Endothelial cell of hepatic sinusoid (primary cell): ENCODE measurements around the gene NOS3.

Experiments used
- in situ Hi-C: cut with HindIII; loops from 2 replicates; pipeline ENCODE4 v1.10.0; 2017; ENCODE audit warnings: low sequenced_read_pairs

NOS3 gene

DNA sequence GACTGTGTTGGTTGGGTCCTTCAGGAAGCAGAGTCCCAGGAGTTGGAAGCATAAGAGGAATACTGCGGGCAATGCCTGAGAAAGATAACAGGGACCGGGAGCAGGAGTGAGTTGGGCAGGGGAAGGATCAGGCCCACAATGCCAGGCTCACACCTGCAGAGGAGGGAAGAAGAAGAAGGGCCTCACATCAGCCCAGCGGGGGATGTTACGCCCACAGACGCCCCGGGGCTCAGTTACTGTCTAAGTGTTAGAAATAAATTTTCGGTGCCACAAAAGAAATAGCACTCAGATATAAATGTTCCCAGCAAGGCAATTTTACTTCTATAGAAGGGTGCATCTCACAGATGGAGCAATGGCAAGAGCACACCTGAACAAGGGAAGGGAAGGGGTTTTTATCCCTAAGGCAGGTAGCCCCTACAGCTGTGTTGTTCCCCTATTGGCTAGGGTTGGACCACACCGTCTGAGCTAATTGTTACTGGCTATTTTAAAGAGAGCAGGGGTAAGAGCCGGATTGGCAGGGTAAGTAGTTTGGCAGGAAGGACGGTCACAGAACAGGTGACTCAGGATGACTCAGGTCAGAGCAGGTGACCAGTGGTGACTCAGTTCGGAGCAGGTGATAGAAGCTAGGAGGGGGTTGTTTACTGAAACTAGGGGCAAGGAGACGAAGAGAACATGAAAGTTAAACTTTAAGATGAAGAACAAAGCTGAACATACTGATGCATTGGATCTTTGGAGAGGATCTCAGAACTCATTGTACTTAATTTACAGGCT is at the start of gene NOS3:
TSS of gene NOS3 (plus strand) at position 602 of the 771 bp plus-strand sequence. CDS start 2,787 bp downstream, outside the sequence.
- in situ Hi-C loops: no loop called here

DNA sequence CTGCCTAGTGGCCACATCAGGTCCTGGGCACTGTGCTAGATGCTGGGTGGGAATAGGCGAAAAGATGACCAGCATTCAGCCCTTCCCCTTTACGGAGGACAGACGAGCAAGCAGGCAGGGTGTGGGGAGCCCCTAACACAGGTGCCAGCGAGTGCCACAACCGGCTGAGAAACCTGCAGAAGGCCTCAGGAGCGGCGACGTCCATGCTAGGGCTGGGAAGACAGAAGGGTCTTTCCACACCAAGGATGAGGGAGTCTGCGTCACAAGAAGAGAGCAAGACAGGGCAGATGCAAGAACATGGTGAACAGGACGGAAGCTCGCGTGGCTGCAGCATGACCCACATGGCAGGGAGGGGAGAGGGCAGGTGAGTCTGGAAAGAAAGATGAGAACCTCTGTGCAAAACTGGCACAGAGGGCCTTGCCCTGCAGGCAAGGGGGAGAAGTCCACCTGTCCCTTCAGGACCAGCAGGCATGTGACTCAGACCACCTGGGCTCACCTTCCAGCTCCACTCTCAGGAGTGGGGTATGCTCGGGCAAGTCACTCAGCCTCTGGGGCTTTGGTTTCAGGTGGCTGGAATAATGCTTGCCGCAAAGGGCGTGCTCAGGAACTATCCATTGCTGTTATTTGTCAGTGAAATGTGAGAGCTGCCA is 49.3 kb upstream of the NOS3 start:
- in situ Hi-C loops: no loop called here

DNA sequence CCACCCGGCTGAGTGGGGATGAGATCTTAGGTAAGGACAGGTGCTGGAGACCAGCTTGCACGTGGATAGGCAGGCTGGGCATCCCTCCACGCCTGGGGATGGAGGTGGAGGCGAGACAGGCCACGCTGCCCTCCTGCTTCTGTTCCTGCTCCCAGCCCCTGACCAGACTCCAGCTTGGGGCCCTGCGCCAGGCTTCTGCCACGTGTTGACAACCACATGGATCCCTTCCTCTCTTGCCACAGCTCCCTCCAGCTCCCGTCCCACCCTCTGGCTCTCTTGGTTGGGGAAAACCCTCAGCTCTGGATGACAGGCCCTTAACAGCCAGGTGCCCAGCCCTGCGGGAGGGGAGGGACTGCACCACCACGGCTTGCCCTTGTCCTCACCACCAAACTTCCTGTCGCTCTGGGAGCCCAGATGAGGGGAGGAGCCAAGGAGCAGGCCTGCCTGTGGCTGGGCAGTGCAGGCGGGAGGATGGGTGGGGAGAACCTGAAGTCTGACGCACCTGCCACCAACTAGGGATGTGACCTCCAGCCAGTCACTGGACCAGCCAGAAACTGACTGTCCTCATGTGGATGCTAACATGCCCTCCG is 48.7 kb upstream of the NOS3 start:
- in situ Hi-C loops: no loop called here

DNA sequence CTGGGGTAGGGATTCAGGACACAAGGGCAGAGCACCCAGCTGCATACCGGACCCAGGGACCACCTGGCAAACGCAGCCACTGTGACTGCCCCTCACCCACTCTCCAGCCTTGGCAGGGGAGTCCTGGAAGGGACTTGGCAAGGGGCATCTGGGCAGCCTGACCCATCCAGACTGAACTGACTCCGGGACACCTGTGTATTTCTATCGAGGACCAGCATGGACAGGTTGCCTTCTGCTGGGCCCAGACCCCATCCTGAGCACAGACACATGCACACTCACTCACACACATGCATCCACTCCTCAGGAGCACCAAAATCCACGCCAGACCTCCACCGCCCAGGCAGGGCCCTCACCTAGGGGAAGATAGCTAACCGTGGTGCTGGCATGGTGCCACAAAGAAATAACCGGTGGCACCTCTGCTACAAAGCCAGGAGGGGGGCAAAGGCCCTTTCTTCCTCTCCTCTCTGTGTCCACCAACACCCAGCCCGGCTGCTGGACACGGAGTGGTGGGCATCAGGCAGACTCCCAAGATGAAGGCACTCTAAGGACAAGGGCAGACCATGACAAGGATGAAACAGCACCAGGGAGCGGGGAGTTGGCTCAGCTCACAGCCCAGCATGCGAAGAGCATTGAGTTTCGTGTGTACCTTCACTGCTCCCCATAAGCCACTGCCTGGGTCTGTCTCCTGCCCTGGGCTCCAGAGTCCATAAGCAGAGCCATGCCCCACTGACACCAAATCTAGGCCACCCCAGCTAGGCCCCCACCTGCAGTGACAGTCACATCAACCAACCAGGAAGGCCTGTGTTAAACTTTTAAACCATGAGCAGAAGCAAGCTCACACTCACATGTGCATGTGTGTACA is 48.0 kb upstream of the NOS3 start:
- in situ Hi-C loops: no loop called here

DNA sequence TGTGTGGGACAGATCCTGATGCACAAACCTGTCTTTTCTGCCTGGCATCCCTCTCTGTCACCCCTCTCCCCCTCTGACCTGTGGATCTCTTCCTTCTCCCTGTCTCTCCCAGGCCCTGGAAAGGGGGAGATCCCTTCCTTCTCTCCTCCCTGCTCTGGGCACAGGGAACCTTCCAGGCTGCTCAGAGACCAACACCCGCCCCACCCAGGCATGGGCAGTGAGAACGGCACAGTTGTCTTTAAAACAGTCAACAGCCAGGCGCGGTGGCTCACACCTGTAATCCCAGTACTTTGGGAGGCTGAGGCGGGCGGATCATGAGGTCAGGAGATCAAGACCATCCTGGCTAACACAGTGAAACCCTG is 47.4 kb upstream of the NOS3 start:
- in situ Hi-C loops: no loop called here

DNA sequence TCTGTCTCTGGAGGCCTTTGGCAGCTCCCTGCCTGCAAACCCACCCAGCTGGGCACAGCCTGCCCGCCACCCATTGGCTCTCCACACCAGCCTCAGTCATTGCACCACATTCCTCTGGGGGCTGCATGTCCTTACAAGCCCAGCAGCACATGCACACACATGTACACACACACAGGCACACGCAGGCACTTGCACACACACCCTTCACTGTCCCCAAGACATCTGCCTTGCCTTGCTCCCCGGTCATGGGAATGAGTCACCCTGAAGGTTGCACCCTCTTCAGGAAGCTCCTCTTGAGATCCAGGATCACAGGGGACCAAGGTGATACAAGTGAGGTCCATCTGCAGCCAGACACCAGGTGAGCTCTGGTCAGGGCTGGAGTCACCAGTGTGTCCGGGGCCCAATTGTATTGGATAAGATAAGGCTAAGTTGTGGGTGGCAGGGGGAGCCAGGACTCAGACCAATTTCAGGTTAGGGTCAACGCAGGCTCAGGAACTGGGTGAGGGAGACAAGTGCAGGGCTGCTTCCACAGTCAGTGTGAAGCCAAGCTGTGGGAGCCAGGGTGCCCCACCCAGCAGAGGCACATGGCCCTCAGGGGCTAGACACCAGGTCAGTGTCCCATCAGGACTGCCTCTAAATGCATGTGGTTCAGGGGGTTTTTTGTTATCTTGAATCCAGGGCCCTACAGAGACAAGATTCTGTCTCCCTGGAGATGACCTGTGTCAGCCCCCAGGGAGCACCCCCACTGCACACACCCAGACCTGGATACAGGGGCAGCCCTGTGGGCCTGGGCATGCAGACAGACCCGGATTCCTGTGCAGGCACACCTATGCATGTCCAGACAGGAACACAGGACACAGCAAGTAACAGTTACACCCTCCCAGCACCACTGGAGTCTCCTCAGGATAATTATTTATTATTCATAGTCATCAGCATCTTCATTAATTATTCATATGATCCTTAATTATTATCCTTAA is 46.5 kb upstream of the NOS3 start:
- in situ Hi-C loops: no loop called here

DNA sequence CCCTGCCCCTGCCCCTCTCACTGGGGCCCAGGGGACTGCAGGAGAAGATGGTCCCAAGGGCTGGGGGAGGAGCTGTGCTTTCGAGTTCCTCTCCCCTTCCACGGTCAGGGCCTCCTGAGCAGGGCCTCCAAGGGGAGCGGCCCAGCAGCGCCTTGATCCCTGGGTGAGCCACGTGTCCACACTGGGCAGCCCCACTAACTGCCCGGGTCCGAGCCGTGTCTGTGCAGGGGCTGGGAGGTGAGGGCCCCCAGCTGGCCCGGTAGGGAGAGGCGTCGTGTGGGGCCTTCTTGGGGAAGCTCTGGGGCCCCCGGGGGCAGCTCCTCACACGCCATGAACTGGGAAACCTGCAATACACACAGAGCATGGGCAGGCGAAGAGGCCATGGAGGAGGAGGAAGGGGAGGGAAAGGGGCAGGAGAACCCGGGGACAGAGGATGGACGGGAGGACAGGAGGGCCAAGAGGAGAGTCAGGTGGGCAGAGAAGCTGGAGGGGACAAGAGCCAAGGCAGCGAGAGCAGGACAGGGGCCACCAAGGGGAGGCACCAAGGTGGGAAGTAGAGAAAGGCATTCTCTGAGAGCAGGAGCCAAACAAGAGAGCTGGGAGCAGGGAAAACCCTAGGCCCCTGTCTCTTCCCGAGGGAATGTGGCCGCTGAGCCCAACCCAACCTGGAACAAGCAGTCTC is 45.5 kb upstream of the NOS3 start:
- in situ Hi-C loops: no loop called here

- in situ Hi-C loops: no loop called here
Observed at GRCh38 chr7:150945853-150946420, 44.9 kb upstream of the NOS3 start.

DNA sequence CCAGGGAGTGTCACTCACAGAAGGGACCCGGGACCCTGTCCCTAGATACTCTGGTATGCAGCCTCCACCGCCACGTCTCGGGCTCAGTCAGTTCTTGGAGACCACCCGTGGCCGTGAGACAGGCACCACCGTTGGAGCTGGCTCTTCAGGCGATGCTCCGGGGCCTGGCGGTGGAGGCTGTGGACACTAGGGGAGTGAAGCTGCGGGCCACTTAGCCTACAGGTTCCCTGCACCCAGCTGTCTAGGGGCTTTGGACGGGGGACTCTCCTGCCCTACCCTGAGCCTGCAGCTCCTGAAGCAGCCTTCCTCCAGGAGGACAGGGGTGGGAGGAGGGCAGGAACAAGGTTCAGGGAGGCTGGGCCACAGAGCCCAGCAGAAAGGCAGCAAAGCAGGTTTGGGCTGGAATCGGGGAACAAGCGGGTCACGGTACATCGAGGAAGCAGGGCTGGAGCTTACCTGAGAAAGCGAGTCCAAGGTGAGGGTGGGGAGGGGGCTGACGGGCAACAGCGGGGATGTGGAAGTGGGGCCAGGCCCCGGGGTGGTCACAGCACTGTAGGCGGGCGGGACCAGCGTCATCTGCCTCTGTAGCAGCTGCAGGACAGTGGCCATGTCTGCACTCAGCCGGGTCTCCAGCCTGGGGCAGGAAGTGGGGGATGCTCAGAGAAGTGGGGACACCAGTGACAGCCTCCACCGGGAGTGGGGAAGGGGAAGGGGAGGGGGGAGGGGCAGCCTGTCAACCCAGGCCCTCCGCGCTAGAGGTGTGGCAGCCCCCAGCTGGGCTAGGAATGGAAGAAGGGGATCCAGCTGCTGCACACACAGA is 44.2 kb upstream of the NOS3 start:
- in situ Hi-C loops: no loop called here

DNA sequence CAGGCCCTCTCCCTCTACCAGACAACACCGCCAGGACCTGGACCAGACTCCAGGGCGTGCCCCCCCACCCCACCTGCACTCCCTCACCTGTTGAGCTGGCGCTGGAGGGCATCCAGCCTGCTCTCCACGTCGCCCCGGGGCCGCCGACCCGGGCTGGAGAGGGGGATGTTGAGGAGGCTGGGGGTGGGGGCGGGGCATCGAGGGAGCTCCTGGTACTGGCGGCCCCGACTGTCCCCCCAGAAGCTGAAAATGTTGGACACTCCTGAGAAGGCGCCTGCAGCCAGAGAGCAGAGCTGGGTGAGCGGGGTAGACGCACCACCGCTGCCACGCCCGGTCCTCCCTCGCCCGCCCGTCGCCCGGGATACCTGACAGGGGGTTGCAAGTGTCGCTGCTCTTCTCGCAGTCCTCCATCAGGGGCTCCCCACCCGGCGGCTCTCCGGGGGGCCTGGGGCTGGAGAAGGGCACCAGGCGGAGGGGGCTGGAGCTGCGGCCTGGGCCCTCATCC is 43.5 kb upstream of the NOS3 start:
- in situ Hi-C loops: no loop called here

DNA sequence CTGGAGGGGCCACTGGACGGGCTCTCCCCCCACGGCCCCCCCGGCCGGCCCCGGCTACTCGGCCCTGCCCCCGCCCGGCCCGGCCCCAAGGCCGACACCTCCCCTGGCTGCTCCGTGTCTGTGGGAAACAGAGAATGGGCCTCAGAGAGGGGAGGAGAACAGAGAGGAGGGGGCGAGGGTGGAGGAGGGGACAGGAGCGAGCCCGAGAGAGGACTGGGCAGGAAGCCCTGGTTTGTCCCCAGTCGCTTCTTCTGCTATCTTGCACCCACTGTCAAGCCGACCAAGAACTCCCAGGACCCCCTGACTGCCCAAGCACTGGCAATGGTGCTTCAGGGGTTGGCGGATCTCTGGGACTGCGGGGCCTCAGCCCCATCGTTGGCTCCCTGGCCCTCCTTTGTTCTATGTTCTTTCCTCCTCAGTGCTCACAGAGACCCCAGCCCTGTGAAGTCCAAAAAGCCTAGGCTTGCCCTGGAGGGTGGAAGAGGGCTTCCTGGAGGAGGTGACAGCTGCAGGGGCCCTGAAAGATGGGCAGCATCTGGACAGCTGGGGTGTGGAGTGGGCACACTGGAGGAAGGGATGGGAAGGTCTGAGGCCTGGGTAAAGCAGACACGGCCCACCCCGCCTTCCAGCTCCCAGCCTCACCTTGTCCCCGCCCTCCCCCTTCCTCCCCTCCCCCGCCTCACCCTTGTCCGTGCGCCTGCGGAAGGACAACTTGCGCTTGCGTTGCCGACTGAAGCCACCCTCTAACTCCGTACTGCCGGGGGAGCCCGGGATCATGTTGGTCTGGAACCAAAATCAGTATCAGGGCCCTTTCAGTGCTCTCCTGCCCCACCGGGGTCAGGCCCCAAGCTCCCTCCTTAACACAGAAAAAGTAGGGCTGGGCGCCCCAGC is 42.8 kb upstream of the NOS3 start:
- in situ Hi-C loops: no loop called here

GRCh38 chr7:150948791-150949251 is 42.0 kb upstream of the NOS3 start:
- in situ Hi-C loops: no loop called here

GRCh38 chr7:150949564-150949963 is 41.3 kb upstream of the NOS3 start:
- in situ Hi-C loops: no loop called here

DNA sequence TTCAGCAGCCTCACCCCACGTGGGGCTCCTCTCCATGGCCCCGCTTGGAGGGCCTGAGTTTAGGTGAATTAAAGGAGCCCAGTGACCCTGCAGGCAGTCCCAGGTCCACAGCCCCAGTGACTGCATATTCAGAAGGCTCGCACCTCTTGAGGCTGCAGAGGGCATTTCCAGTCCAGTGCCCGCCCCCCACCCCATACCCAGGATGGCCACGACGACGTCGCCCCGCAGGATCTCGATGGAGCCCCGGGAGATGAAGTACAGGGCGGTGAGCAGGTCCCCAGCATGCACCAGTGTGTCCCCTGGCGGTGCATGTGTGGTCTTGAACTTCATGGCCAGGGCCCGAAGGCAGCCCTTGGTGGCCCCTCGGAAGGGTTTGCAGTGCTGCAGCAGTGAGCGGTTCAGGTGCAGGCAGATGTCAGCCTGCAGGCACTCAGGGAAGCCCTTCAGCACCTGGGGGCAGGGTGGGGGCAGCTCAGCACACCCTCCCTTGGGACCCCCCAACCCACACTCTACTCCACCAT is 40.8 kb upstream of the NOS3 start:
- in situ Hi-C loops: loop anchor here (10.0 kb wide), 1 partner anchor 65 kb away; no protein-coding TSS in a partner anchor

GRCh38 chr7:150950496-150951180 is 40.2 kb upstream of the NOS3 start:
- in situ Hi-C loops: loop anchor here (10.0 kb wide), 1 partner anchor 64 kb away; no protein-coding TSS in a partner anchor

GRCh38 chr7:150951181-150951520 is 39.7 kb upstream of the NOS3 start:
- in situ Hi-C loops: loop anchor here (10.0 kb wide), 1 partner anchor 64 kb away; no protein-coding TSS in a partner anchor
